C1 segment of cervical spinal cord (tissue), 14 donors: Measurements from ENCODE around the gene TSN.

Experiments used
- DNase-seq, 14 donors: peaks; one replicate each; lab custom pipeline; 2025; lab: John Stamatoyannopoulos, UW

The TSN gene

GRCh38 chr2:121741450-121741849 lies 14.0 kb upstream of the TSN start:
- no peak for DNase-seq

GRCh38 chr2:121746071-121746578 lies 9.3 kb upstream of the TSN start:
- DNase-seq: no peak

- DNase-seq: no peak
Observed at GRCh38 chr2:121748202-121748601, 7.2 kb upstream of the TSN start.

- DNase-seq: no peak
Observed at GRCh38 chr2:121754851-121755236, 607 bp upstream of the TSN start.

- DNase-seq: no peak
Observed at GRCh38 chr2:121764681-121765228, 9.3 kb downstream of the TSN start.

GRCh38 chr2:121766624-121767023 lies 11.2 kb downstream of the TSN start:
- no peak for DNase-seq

GRCh38 chr2:121768143-121768755 lies 12.8 kb downstream of the TSN start:
- DNase-seq: no peak

GRCh38 chr2:121771976-121772742 lies 16.7 kb downstream of the TSN start:
- no peak for DNase-seq

- no peak for DNase-seq
Observed at GRCh38 chr2:121774235-121774634, 18.8 kb downstream of the TSN start.

- DNase-seq: no peak
Observed at GRCh38 chr2:121776361-121776760, 20.9 kb downstream of the TSN start.

- no peak for DNase-seq
Observed at GRCh38 chr2:121776885-121777698, 21.6 kb downstream of the TSN start.

GRCh38 chr2:121777699-121778058 lies 22.2 kb downstream of the TSN start:
- no peak for DNase-seq

GRCh38 chr2:121778741-121779487 lies 23.5 kb downstream of the TSN start:
- no peak for DNase-seq

- no peak for DNase-seq
Observed at GRCh38 chr2:121783180-121783579, 27.7 kb downstream of the TSN start.

- no peak for DNase-seq
Observed at GRCh38 chr2:121788685-121789084, 33.2 kb downstream of the TSN start.

GRCh38 chr2:121790276-121790956 lies 35.0 kb downstream of the TSN start:
- DNase-seq: no peak

- no peak for DNase-seq
Observed at GRCh38 chr2:121791290-121791689, 35.8 kb downstream of the TSN start.

- no peak for DNase-seq
Observed at GRCh38 chr2:121791801-121792221, 36.4 kb downstream of the TSN start.

GRCh38 chr2:121793816-121794215 lies 38.4 kb downstream of the TSN start:
- DNase-seq: no peak

GRCh38 chr2:121794233-121794632 lies 38.8 kb downstream of the TSN start:
- no peak for DNase-seq

- DNase-seq: no peak
Observed at GRCh38 chr2:121796239-121796638, 40.8 kb downstream of the TSN start.
